ENCODE measurements around the gene PIN1. TPM values are rescaled to one million over a fixed set of nuclear protein-coding genes. Genes with fewer than 3 reads are reported as not detected.
A peak's percentile ranks its signal among the peaks of the same experiment; 100 is the strongest.

The PIN1 gene
- total and polyA plus RNA-seq, 10 of the 15 experiments (the other 5 are each of a cell fraction or from before 2014, with no cell fraction given), result 2.4 to 209 (median 71.5) TPM

DNA sequence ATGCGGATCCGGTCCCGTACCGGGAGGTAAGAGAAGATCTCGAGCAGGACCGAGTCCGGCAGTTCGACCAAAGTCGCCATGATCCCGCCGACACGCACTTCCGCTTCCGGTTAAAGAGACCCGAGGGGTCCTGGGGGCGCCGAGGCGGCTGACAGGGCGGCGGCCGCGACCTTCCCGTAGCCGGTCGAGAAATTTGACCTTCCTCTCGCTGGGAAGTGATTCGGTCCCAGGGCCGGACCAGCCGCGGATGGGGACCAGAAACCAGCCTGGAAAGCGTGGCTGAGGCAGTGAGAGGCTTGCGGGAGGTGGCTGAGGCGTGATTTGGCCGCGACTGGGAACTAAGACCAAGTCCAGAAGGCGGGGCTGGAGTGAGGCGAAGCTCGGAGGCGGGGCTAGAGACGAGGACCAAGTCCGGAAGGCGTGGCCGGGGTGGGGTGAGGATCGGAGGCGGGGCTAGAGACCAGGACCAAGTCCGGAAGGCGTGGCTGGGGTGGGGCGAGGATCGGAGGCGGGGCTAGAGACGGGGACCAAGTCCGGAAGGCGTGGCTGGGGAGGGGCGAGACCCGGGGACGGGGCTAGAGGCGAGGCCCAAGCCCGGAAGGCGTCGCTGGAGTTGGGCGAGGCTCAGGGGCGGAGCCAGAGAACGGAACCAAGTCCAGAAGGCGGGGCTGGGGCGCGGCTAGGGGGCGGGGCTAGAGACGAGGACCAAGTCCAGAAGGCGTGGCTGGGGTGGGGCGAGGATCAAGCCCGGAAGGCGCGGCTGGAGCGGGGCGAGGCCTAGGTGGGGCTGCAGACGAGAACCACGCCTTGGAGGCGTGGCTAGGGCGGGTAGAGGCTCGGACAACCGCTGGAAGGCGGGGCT is 16.2 kb upstream of the PIN1 start, which contains the start of gene FBXL12 (continued):
- TF ChIP-seq SUPT20H (IDR thresholded peaks at IDR 0.05; ENCODE audit: borderline replicate concordance, control insufficient read depth, low read depth, low read length) (no peak), PBX3 (IDR thresholded peaks at IDR 0.05; ENCODE audit: insufficient replicate concordance, low read depth, low read length) (no peak), NR2C1 (IDR thresholded peaks at IDR 0.05) (peak; percentile 82), MXI1 (IDR thresholded peaks at IDR 0.05; ENCODE audit: low read depth, low read length) (peak; percentile 69; the same call in 1 of the 2 replicates), SMARCA5 (IDR thresholded peaks at IDR 0.05) (peak; percentile 63; the same call in 1 of the 2 replicates), POLR2AphosphoS5 (IDR thresholded peaks at IDR 0.05; ENCODE audit: low read length) (peak; percentile 94), MEF2B (IDR thresholded peaks at IDR 0.05; ENCODE audit: partially characterized antibody, poor library complexity, severe bottlenecking) (peak; percentile 46), ATF3 (IDR thresholded peaks at IDR 0.05; ENCODE audit: borderline replicate concordance, extremely low read depth, low read depth, low read length) (no peak)
- TF ChIP-seq, protein P1, sequence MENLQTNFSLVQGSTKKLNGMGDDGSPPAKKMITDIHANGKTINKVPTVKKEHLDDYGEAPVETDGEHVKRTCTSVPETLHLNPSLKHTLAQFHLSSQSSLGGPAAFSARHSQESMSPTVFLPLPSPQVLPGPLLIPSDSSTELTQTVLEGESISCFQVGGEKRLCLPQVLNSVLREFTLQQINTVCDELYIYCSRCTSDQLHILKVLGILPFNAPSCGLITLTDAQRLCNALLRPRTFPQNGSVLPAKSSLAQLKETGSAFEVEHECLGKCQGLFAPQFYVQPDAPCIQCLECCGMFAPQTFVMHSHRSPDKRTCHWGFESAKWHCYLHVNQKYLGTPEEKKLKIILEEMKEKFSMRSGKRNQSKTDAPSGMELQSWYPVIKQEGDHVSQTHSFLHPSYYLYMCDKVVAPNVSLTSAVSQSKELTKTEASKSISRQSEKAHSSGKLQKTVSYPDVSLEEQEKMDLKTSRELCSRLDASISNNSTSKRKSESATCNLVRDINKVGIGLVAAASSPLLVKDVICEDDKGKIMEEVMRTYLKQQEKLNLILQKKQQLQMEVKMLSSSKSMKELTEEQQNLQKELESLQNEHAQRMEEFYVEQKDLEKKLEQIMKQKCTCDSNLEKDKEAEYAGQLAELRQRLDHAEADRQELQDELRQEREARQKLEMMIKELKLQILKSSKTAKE (IDR thresholded peaks at IDR 0.05; ENCODE audit: low read depth, poor library complexity, severe bottlenecking), result no peak
